Suprapubic skin (tissue), 4 donors: Measurements from ENCODE around the gene GPC4.

ENCODE experiments used
- CTCF ChIP-seq, 2 donors: fragments of 200-600 bp in 1 of 2; fragments of 450-650 bp in 1 of 2; sonication (generic) in 1 of 2; IDR thresholded peaks; one replicate each; pipeline ENCODE4 v1.5.1; 2016 to 2019; ENCODE audit warnings: antibody characterized with exemption in 2 of 2, mild to moderate bottlenecking in 1 of 2, moderate library complexity in 1 of 2
- EP300 ChIP-seq: sonication (generic); formaldehyde crosslinking; IDR thresholded peaks from one replicate; pipeline ENCODE4 v1.6.1; 2017; ENCODE audit warnings: antibody characterized with exemption
- POLR2A ChIP-seq, 2 donors: fragments of 450-650 bp; IDR thresholded peaks; one replicate each; pipeline ENCODE4 v1.6.1; 2017; ENCODE audit warnings: antibody characterized with exemption in 2 of 2, mild to moderate bottlenecking in 2 of 2, moderate library complexity in 2 of 2
- POLR2AphosphoS5 ChIP-seq, 3 donors: sonication (generic); formaldehyde crosslinking; IDR thresholded peaks; one replicate each; pipeline ENCODE4 v1.6.1; 2017; ENCODE audit warnings: antibody characterized with exemption in 3 of 3

GRCh38 chrX:133399411-133399810, 15.9 kb downstream of the GPC4 start:
- TF ChIP-seq CTCF (IDR thresholded peaks at IDR 0.05) (no peak), POLR2A (IDR thresholded peaks at IDR 0.05) (no peak), EP300 (no peak), POLR2AphosphoS5 (IDR thresholded peaks at IDR 0.05) (no peak)
